ENCODE data around the gene PRDM7. TPM values are rescaled to one million over a fixed set of nuclear protein-coding genes. Genes with fewer than 3 reads are reported as not detected.
"Not testable (repeated sequence)": the region's sequence is repeated elsewhere in the genome, so short reads cannot be mapped to it uniquely, and the experiment has no call there.

The PRDM7 gene
- total RNA-seq, 1 donor from 2014 or later: not detected

DNA sequence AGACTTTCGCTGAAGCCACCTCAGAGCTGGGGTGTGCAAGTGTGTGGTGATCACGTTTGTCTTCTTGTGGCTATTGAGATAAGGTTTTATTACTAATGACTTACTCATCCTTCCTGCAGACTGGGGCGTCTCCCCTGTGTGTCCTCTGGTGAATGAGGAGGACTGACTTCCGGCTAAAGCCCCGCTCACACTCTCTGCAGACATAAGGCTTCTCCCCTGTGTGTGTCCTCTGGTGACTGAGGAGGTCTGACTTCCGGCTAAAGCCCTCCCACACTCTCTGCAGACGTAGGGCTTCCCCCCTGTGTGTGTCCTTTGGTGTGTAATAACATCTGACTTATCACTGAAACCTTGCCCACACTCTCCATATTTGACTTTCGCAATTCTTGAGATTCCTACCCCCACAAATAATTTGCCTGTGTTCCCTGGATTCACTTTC, 19.4 kb downstream of the PRDM7 start:
- Histone ChIP-seq H3K27me3 (ENCODE audit: low read depth) (no peaks in the 10 kb centered on the region), H3K27ac (no peak overlapping the region), H3K9me3 (peaks cover 11% of the 10 kb centered on the region), H3K4me3 (no peak overlapping the region), H3K4me1 (no peaks in the 10 kb centered on the region), H3K36me3 (no peaks in the 10 kb centered on the region)
- ATAC-seq: no peak
- TF ChIP-seq, protein P1, sequence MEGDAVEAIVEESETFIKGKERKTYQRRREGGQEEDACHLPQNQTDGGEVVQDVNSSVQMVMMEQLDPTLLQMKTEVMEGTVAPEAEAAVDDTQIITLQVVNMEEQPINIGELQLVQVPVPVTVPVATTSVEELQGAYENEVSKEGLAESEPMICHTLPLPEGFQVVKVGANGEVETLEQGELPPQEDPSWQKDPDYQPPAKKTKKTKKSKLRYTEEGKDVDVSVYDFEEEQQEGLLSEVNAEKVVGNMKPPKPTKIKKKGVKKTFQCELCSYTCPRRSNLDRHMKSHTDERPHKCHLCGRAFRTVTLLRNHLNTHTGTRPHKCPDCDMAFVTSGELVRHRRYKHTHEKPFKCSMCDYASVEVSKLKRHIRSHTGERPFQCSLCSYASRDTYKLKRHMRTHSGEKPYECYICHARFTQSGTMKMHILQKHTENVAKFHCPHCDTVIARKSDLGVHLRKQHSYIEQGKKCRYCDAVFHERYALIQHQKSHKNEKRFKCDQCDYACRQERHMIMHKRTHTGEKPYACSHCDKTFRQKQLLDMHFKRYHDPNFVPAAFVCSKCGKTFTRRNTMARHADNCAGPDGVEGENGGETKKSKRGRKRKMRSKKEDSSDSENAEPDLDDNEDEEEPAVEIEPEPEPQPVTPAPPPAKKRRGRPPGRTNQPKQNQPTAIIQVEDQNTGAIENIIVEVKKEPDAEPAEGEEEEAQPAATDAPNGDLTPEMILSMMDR (IDR thresholded peaks at IDR 0.05): no peak
- DNase-seq: no peak
- intact Hi-C loops (cut with DNase I): no loop called here

DNA sequence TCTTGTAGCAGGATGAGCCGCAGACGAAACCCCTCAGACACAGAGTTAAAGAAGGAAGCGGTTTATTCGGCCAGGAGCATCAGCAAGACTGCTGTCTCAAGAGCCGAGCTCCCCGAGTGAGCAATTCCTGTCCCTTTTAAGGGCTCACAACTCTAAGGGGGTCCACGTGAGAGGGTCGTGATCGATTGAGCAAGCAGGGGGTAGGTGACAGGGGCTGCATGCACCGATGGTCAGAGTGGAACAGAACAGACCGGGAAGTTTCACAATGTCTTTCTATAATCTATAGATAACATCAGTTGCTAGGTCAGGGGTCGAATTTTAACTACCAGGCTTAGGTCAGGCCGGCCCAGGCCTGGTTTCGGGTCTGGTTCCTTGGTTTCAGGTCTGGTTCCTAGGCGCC, 20.6 kb downstream of the PRDM7 start:
- H3K4me3 ChIP-seq; H3K27me3 ChIP-seq (ENCODE audit: low read depth); H3K4me1 ChIP-seq; ATAC-seq; intact Hi-C loops (cut with DNase I); DNase-seq; H3K36me3 ChIP-seq; H3K27ac ChIP-seq: not testable (repeated sequence)
- peaks cover 11% of the 10 kb centered on the region for H3K9me3 ChIP-seq

DNA sequence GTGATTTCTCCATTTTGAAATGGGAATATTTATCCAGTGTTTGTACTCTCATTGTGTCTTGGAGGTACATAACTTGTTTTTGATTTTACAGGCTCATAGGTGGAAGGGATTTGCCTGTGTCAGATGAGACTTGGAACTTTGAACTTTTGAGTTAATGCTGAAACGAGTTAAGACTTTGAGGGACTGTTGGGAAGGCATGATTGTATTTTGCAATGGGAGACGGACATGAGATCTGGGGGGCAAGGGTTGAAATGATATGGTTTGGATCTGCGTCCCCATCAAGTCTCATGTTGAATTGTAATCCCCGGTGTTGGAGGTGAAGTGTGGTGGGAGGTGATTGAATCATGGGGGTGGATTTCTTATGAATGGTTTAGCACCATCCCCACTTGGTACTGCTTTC, 21.8 kb downstream of the PRDM7 start:
- no peak for DNase-seq
- intact Hi-C loops (cut with DNase I): no loop called here
- peaks cover 11% of the 10 kb centered on the region for H3K9me3 ChIP-seq
- TF ChIP-seq, protein P1 (IDR thresholded peaks at IDR 0.05): no peak
- no peaks in the 10 kb centered on the region for H3K36me3 ChIP-seq
- no peak for ATAC-seq
- H3K27ac ChIP-seq: no peak overlapping the region
- no peaks in the 10 kb centered on the region for H3K4me1 ChIP-seq
- no peak overlapping the region for H3K4me3 ChIP-seq
- H3K27me3 ChIP-seq (ENCODE audit: low read depth): no peaks in the 10 kb centered on the region

DNA sequence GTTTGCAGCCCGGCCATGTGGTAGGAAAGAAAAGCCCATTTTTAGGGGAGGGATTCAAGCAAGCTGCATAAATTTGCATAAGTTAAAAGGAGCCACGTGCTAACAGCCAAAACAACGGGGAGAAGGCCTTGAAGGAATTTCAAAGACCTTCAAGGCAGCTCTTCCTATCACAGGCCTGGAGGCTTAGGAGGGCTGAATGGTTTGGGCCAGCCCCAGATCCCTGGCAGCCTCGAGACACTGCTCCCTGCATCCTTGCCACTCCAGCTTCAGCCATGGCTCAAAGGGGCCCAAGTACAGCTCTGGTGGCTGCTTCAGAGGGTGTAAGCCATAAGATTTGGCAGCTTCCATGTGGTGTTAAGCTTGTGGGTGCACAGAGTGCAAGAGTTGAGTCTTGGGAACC, 22.6 kb downstream of the PRDM7 start:
- TF ChIP-seq, protein P1 (IDR thresholded peaks at IDR 0.05): no peak

DNA sequence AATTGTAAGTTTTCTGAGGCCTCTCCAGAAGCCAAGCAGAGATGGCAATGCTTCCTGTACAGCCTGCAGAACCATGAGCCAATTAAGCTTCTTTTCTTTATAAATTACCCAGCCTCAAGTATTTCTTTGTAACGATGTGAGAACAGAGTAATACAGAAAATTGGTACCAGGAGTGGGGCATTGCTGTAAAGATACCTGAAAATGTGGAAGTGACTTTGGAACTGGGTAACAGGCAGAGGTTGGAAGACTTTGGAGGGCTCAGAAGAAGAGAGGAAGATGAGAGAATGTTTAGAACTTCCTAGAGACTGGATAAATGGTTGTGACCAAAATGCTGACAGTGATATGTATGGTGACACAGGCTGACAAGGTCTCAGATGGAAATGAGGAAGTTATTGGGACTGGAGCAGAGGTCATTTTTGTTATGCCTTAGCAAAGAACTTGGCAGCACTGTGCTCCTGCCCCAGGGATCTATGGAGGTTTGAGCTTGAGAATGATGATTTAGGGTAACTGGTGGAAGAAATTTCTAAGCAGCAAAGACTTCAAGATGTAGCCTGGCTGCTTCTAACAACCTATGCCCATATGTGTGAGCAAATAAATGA, 23.1 kb downstream of the PRDM7 start:
- no peak for ATAC-seq
- TF ChIP-seq, protein P1 (IDR thresholded peaks at IDR 0.05): no peak

More for the DNA sequence above, 22.6 kb downstream of the PRDM7 start:
- intact Hi-C loops (cut with DNase I): no loop called here
- H3K4me3 ChIP-seq: no peak overlapping the region
- ATAC-seq (no peak), DNase-seq (no peak)
- H3K27ac ChIP-seq: no peak overlapping the region
- peaks cover 11% of the 10 kb centered on the region for H3K9me3 ChIP-seq
- H3K4me1 ChIP-seq: no peaks in the 10 kb centered on the region
- no peaks in the 10 kb centered on the region for H3K27me3 ChIP-seq (ENCODE audit: low read depth)
- no peaks in the 10 kb centered on the region for H3K36me3 ChIP-seq

DNA sequence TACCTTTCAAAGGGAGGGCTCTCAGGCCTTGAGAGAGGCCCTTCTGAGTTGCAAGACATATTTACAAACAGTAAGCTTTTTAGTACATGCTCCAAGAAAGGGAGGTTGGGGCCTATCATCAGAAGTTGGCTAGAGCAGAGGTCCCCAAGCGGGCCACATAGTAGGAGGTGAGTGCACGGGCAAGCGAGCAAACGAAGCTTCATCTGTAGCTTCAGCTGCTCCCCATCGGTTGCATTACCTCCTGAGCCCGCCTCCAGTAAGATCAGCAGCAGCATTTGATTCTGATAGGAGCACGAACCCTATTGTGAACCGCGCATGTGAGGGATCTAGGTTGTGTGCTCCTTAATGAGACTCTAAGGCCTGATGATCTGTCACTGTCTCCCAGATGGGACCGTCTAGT, 26.2 kb downstream of the PRDM7 start:
- H3K27me3 ChIP-seq (ENCODE audit: low read depth): peaks cover 11% of the 10 kb centered on the region
- ATAC-seq: no peak
- H3K4me3 ChIP-seq: no peak overlapping the region
- intact Hi-C loops (cut with DNase I): no loop called here
- no peak overlapping the region for H3K27ac ChIP-seq
- peaks cover 14% of the 10 kb centered on the region for H3K4me1 ChIP-seq
- no peaks in the 10 kb centered on the region for H3K36me3 ChIP-seq
- DNase-seq: no peak
- peaks cover 11% of the 10 kb centered on the region for H3K9me3 ChIP-seq
- TF ChIP-seq, protein P1 (IDR thresholded peaks at IDR 0.05): no peak

More for the DNA sequence above, 23.1 kb downstream of the PRDM7 start:
- no peaks in the 10 kb centered on the region for H3K4me1 ChIP-seq
- H3K27ac ChIP-seq: no peak overlapping the region
- DNase-seq: no peak
- no peak overlapping the region for H3K4me3 ChIP-seq
- intact Hi-C loops (cut with DNase I): no loop called here
- H3K36me3 ChIP-seq: no peaks in the 10 kb centered on the region
- H3K9me3 ChIP-seq: peaks cover 11% of the 10 kb centered on the region
- no peaks in the 10 kb centered on the region for H3K27me3 ChIP-seq (ENCODE audit: low read depth)
